Ishikawa (cell line): Measurements from ENCODE around the gene IPCEF1.

Experiments
- RAD21 ChIP-seq: IDR thresholded peaks from 2 replicates; pipeline ENCODE4 v1.6.1; 2012; ENCODE audit warnings: low read depth
- TEAD4 ChIP-seq: IDR thresholded peaks from 2 replicates; pipeline ENCODE4 v1.6.1; 2012

DNA sequence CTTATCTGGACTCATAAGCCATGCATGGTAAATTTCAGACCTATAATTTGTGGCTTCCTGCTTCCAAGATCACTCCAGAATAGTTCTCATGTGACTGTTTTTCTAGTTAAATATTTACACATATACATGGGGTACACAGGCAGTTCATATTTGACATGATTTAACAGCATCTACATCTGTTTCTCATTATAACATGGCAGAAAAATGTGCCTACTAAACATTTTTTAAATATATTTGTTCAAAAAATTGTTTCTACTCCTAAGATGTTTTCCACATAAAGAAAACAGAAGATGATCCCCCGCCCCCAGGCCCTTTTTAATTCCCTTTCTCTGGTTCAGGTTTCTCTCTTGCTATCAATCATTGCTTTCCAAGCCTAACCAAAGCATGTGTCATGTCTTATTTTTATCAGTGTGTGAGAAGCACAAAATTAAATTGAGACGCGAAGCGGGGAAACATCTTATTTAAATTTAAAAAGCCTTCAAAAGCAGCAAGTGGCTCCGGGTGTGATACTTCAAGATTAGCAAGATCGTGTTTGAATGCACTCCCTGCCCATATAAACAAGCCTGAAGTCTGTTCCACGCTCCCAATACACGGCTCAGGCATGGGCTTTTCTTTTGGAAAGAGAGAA lies 37.3 kb downstream of the IPCEF1 start:
- TF ChIP-seq TEAD4 (no peak), RAD21 (no peak)
